ENCODE results near the gene TRPM4.
"Not testable (repeated sequence)": the region's sequence is repeated elsewhere in the genome, so short reads cannot be mapped to it uniquely, and the experiment has no call there.

Gene TRPM4

GRCh38 chr19:49127225-49127624 is 30.4 kb upstream of the TRPM4 start:
- not testable (repeated sequence) for DNase-seq (ENCODE audit: low read depth in 2 of 2)

DNA sequence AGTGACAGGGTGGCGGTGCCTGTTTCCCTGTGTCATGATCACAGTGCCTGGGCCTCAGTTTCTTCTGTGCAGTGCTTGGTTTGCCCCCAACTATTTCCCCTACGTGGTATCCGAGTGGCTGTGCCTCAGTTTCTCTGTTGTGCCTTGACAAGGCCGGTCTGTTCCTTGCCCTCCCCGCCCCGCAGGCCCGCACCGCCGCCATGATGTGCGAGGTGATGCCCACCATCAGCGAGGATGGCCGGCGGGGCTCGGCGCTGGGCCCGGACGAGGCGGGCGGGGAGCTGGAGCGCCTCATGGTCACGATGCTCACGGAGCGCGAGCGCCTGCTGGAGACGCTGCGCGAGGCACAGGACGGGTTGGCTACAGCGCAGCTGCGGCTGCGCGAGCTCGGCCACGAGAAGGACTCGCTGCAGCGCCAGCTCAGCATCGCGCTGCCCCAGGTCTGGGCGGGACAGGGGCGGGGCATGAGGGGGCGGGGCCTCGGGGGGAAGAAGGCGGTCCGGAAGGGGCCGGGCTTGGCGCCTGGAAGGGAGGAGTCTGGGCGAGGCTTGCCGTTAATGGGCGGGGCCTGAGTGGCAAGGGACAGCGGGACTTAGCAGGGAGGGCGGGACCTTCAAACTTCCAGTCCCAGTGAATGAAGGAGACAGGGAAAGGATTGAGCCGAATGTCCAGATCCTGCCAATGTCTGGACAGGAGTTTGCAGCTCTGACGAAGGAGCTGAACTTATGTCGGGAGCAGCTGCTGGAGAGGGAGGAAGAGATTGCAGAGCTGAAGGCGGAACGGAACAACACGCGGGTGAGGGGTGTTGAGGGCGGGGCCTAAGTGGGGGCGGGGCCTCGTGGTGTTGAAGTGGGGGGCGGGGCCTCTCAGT is 29.7 kb upstream of the TRPM4 start:
- peak; percentile 82 to 88 for DNase-seq (ENCODE audit: low read depth in 2 of 2)

- no peak for DNase-seq (ENCODE audit: low read depth in 2 of 2)
Measured at GRCh38 chr19:49128545-49129237, 28.9 kb upstream of the TRPM4 start.

DNA sequence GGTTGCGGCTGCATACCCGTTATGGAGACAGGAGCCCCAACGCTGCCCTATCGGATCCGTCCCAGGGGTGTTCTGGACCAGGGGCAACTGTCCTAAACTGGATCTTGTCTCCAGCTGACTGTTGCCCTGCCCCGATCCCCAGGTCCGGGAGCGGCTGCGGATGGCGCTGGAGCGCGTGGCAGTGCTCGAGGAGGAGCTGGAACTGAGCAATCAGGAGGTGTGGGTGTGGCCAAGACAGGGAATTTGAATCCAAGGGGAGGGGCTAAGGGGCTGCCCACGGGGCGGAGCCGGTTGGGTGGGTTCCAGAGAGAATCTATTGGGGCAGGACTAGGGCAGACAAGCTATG is 28.4 kb upstream of the TRPM4 start:
- DNase-seq (ENCODE audit: low read depth in 2 of 2), result no peak

DNA sequence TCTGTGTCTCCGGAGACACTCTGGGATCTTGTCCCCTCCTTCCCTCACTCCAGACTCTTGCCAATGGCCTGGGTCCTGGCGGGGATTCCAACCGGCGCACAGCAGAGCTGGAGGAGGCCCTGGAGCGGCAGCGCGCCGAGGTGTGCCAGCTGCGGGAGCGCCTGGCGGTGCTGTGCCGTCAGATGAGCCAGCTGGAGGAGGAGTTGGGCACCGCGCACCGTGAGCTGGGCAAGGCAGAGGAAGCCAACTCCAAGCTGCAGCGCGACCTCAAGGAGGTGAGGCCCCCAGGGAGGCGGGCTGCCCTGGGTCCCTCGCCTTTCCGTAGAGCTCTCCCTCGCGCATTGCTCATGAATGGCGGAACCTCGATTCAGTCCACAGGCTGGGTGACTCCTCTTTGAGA is 27.3 kb upstream of the TRPM4 start:
- DNase-seq (ENCODE audit: low read depth in 2 of 2), result no peak

GRCh38 chr19:49132974-49133609 is 24.5 kb upstream of the TRPM4 start:
- no peak for DNase-seq (ENCODE audit: low read depth in 2 of 2)

GRCh38 chr19:49133621-49134454 is 23.8 kb upstream of the TRPM4 start:
- no peak for DNase-seq (ENCODE audit: low read depth in 2 of 2)

- DNase-seq (ENCODE audit: low read depth in 2 of 2), result no peak
Measured at GRCh38 chr19:49135686-49136085, 21.9 kb upstream of the TRPM4 start.

GRCh38 chr19:49136771-49137171 is 20.8 kb upstream of the TRPM4 start:
- no peak for DNase-seq (ENCODE audit: low read depth in 2 of 2)

GRCh38 chr19:49140951-49141350 is 16.6 kb upstream of the TRPM4 start:
- no peak for DNase-seq (ENCODE audit: low read depth in 2 of 2)

- no peak for DNase-seq (ENCODE audit: low read depth in 2 of 2)
Measured at GRCh38 chr19:49141352-49141751, 16.2 kb upstream of the TRPM4 start.

DNA sequence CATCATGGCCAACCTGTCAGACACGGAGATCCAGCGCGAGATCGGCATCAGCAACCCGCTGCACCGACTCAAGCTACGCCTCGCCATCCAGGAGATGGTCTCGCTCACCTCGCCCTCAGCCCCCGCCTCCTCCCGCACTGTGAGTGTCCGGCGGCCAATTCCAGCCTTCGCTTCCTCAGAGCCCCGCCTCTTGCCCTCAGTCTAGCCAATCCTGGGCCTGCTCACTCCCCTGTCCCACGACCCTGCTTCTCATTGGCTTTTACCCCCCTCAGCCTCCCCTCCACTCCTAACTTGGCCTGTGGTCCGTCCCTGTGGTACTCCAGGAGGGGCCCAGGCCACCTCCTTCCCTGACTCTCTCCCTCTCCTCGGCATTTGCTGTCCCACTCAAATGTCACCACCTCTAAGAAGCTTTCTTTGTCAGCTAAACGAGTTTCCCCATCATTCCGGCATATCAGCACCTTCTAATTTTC is 14.7 kb upstream of the TRPM4 start:
- no peak for DNase-seq (ENCODE audit: low read depth in 2 of 2)

DNA sequence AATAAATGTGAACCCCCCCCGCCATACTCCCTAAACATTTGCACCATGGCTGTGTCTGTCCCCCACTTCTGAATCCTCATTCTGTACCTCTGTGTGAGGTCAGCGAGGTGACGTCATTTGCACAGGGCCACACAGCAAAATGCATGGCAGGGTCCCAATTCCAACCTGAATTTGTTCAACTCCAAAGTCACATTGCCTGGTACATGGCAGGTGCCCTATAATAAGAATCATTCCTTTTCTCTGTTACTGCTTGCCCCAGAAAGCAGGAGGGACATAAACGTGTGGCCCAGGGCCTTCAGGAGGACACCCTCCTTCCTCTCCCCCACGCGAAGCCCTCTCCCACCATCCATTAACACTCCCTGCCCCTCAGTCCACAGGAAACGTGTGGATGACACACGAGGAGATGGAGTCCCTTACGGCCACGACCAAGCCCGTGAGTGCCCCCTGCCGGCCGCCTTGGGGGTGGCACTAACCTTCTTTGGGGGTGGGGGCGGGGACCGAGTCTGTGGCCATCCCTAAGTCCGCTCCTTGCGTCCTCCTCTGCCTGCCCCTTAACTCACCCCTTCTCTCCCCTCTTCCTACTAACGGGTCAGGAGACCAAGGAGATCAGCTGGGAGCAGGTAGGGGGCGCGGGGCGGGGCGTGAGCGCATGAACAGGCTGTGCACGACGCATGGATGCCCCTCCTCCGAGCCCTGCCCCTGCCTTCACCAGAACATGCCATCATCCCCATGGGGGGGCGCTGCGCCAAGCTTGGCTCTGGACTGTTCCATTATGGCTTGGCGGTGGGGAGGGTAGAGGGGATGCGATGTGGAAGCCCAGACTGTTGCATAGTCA is 11.8 kb upstream of the TRPM4 start:
- DNase-seq (ENCODE audit: low read depth in 2 of 2), result peak in 1 of 2 donors; percentile 60

DNA sequence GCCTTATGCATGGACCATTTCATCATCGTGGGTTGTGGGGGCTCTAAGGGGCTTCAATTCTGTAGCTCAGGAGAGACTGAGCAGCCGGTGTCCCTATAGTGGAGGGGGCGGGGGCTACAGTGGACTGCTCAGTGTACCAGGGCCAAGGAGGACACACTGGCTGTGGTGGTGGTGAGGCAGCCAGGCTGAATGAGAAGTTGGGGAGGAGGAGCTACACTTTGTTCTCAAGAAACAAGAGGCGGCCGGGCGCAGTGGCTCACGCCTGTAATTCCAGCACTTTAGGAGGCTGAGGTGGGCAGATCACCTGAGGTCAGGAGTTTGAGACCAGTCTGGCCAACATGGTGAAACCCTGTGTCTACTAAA is 11.2 kb upstream of the TRPM4 start:
- not testable (repeated sequence) for DNase-seq (ENCODE audit: low read depth in 2 of 2)

DNA sequence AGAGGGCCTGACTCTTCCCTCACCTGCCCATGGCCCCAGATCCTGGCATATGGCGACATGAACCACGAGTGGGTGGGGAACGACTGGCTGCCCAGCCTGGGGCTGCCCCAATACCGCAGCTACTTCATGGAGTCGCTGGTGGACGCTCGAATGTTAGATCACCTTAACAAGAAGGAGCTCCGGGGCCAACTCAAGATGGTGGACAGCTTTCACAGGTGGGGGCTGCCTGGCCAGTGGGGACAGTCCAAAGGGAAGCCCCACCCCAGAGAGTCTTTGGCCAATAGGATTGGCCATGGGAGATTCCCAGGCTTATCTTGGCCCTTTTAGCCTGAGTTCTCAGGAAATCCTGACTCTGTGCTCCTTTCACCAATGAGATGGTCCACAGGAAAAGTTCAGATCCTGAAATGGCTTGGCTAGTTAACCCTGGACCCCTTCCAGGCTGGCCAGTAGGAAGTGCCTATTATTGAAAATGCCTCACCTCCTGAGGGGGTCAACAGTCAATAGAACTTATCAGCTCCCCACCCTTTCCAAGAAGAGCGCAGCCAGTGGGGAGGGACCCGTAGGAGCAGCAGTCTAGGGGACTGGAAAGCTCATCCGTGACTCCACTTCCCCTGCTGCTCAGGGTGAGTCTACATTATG is 9.4 kb upstream of the TRPM4 start:
- DNase-seq (ENCODE audit: low read depth in 2 of 2), result no peak

DNA sequence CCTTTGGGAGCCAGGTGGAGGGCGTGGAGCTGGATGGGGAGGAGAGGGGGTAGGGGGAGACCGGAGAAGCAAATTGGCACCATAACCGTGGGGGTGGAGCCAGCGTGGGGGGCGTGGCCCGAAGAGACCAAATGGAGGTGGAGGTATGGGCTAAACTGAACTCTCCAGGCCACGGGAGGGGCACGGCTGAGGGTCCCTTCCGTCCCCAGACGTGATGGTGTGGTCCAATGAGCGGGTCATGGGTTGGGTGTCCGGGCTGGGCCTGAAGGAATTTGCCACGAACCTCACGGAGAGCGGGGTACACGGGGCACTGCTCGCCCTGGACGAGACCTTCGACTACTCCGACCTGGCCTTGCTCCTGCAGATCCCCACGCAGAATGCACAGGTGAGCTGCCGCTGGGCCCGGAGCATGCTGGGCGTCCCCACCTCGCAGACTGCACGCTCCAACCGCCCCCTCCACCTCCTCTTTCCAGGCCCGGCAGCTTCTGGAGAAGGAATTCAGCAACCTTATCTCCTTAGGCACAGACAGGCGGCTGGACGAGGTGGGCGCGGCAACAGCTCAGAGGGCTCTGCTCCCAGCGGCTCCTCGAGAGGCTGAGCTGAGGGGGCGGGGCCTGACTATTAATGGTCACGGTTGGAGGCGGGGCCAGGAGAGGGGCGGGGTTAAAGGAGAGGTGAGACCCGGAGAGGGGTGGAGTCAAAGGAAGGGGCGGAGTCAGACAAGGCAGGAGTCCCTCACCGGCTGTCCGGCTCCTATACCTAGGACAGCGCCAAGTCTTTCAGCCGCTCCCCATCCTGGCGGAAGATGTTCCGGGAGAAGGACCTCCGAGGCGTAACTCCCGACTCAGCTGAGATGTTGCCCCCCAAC is 8.6 kb upstream of the TRPM4 start:
- peak; percentile 52 to 64 for DNase-seq (ENCODE audit: low read depth in 2 of 2)

DNA sequence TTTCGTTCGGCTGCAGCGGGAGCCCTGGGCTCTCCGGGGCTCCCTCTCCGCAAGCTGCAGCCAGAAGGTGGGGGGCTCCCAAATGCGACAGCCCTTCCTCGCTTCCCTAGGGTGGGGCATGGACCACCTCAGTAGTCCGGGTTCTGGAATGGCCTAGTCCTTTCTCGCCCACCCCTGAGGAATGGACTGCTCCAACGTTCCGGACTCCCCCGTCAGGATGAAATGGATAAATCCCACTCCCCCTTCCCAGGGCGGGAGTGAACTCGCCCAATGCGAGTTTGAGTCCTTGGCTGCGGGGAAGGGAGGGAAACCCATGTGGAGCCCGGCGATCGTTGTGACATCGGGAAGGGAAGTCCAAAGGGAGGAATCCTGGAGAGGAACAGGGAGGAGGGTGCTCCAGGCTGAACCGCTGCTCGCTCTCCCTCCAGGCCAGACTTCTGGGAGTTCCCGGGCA is 7.9 kb upstream of the TRPM4 start:
- no peak for DNase-seq (ENCODE audit: low read depth in 2 of 2)

- no peak for DNase-seq (ENCODE audit: low read depth in 2 of 2)
Measured at GRCh38 chr19:49150106-49150943, 7.3 kb upstream of the TRPM4 start.

- no peak for DNase-seq (ENCODE audit: low read depth in 2 of 2)
Measured at GRCh38 chr19:49150944-49151243, 6.7 kb upstream of the TRPM4 start.
